Activated B cell treated with CpG ODN at 0.5 μM for 24 hours (primary cell): ENCODE results near the gene GLOD4. TPM values are rescaled to one million over a fixed set of nuclear protein-coding genes. Genes with fewer than 3 reads are reported as not detected.
A peak's percentile ranks its signal among the peaks of the same experiment; 100 is the strongest.
"Not testable (repeated sequence)": the region's sequence is repeated elsewhere in the genome, so short reads cannot be mapped to it uniquely, and the experiment has no call there.

ENCODE experiments used
- ATAC-seq: fragments of 200-7000 bp; cut with Tn5 transposase; one replicate; pipeline ENCODE4 v1.10.0; 2021; ENCODE audit warnings: low read depth, mild to moderate bottlenecking, moderate library complexity
- CTCF ChIA-PET: fragments of 350-600 bp; sonication (Branson Sonifier 250); formaldehyde crosslinking; loops from one replicate; lab custom pipeline; 2021; ENCODE audit warnings: antibody characterized with exemption; lab: Charles Lee
- POLR2A ChIA-PET: fragments of 350-600 bp; sonication (Branson Sonifier 250); formaldehyde crosslinking; loops from one replicate; lab custom pipeline; 2021; ENCODE audit warnings: antibody characterized with exemption; lab: Charles Lee
- DNase-seq: peaks from one replicate; pipeline ENCODE4 v3.0.0; 2022
- H3K27ac Mint-ChIP-seq: one replicate; pipeline ENCODE4 v1.8.0; 2020; ENCODE audit warnings: mixed read lengths
- H3K27me3 Mint-ChIP-seq: one replicate; pipeline ENCODE4 v1.8.0; 2021; ENCODE audit warnings: mixed read lengths
- H3K36me3 Mint-ChIP-seq: one replicate; pipeline ENCODE4 v1.8.0; 2021; ENCODE audit warnings: low read depth, mixed read lengths
- H3K4me1 Mint-ChIP-seq: one replicate; pipeline ENCODE4 v1.8.0; 2021; ENCODE audit warnings: mixed read lengths
- H3K4me3 Mint-ChIP-seq: one replicate; pipeline ENCODE4 v1.8.0; 2020; ENCODE audit warnings: mild to moderate bottlenecking, mixed read lengths
- H3K9me3 Mint-ChIP-seq: one replicate; pipeline ENCODE4 v1.8.0; 2020; ENCODE audit warnings: mixed read lengths
- CTCF ChIP-seq: fragments of 200-600 bp; IDR thresholded peaks from one replicate; pipeline ENCODE4 v1.8.0; 2022; ENCODE audit warnings: antibody characterized with exemption, mild to moderate bottlenecking
- intact Hi-C: fragments of 100-400 bp; cut with micrococcal nuclease; formaldehyde crosslinking; loops from one replicate; pipeline ENCODE4 v1.15.1; 2024
- total RNA-seq: library from RNA; stranded (reverse); gene quantifications from 2 replicates; pipeline ENCODE4 v1.2.3, GENCODE V29; 2022

GLOD4 gene
- total RNA-seq, 1 donor from 2014 or later, result 51.4 TPM

GRCh38 chr17:773467-774312, 8.4 kb downstream of the GLOD4 start:
- TF ChIP-seq CTCF, result no peak
- ATAC-seq (no peak), DNase-seq (no peak)
- no peaks in the 10 kb centered on the region for H3K9me3 Mint-ChIP-seq
- peaks cover 89% of the 10 kb centered on the region for H3K36me3 Mint-ChIP-seq
- CTCF ChIA-PET, result no interaction called here
- POLR2A ChIA-PET, result no interaction called here
- H3K27ac Mint-ChIP-seq, result peak overlapping the region; percentile 26
- H3K4me1 Mint-ChIP-seq, result no peaks in the 10 kb centered on the region
- no peaks in the 10 kb centered on the region for H3K27me3 Mint-ChIP-seq
- H3K4me3 Mint-ChIP-seq, result no peak overlapping the region
- intact Hi-C loops, result no loop called here

- no peak for DNase-seq
- H3K27me3 Mint-ChIP-seq, result no peaks in the 10 kb centered on the region
- no peak for TF ChIP-seq CTCF
- no peaks in the 10 kb centered on the region for H3K9me3 Mint-ChIP-seq
- ChIA-PET POLR2A (no interaction called here), CTCF (no interaction called here)
- ATAC-seq, result no peak
- intact Hi-C loops, result no loop called here
- no peak overlapping the region for H3K27ac Mint-ChIP-seq
- no peak overlapping the region for H3K4me3 Mint-ChIP-seq
- peaks cover 86% of the 10 kb centered on the region for H3K36me3 Mint-ChIP-seq
- no peaks in the 10 kb centered on the region for H3K4me1 Mint-ChIP-seq
Measured at GRCh38 chr17:773016-773415, 9.1 kb downstream of the GLOD4 start.

- ATAC-seq (no peak), DNase-seq (no peak)
- intact Hi-C loops, result no loop called here
- no peak for TF ChIP-seq CTCF
- Mint-ChIP-seq H3K36me3 (peaks cover 68% of the 10 kb centered on the region), H3K4me3 (no peak overlapping the region), H3K9me3 (no peaks in the 10 kb centered on the region), H3K27me3 (no peaks in the 10 kb centered on the region), H3K27ac (no peak overlapping the region), H3K4me1 (no peaks in the 10 kb centered on the region)
- CTCF ChIA-PET, result no interaction called here
- POLR2A ChIA-PET, result no interaction called here
Measured at GRCh38 chr17:767076-767475, 15.0 kb downstream of the GLOD4 start.

- intact Hi-C loops, result no loop called here
- no peak overlapping the region for H3K4me3 Mint-ChIP-seq
- DNase-seq, result no peak
- ChIA-PET CTCF (no interaction called here), POLR2A (no interaction called here)
- H3K36me3 Mint-ChIP-seq, result peaks cover 58% of the 10 kb centered on the region
- H3K9me3 Mint-ChIP-seq, result no peaks in the 10 kb centered on the region
- no peak for ATAC-seq
- H3K27me3 Mint-ChIP-seq, result no peaks in the 10 kb centered on the region
- no peak for TF ChIP-seq CTCF
- H3K4me1 Mint-ChIP-seq, result no peaks in the 10 kb centered on the region
- no peak overlapping the region for H3K27ac Mint-ChIP-seq
Measured at GRCh38 chr17:760371-760770, 21.7 kb downstream of the GLOD4 start.

- Mint-ChIP-seq H3K4me3 (no peak overlapping the region), H3K36me3 (peaks cover 54% of the 10 kb centered on the region), H3K9me3 (no peaks in the 10 kb centered on the region), H3K27me3 (no peaks in the 10 kb centered on the region), H3K4me1 (no peaks in the 10 kb centered on the region), H3K27ac (no peak overlapping the region)
- DNase-seq (no peak), ATAC-seq (no peak)
- no peak for TF ChIP-seq CTCF
- intact Hi-C loops, result no loop called here
- ChIA-PET POLR2A (no interaction called here), CTCF (no interaction called here)
Measured at GRCh38 chr17:759964-760363, 22.1 kb downstream of the GLOD4 start.

GRCh38 chr17:756010-756567, 26.0 kb downstream of the GLOD4 start:
- peaks cover 12% of the 10 kb centered on the region for H3K4me1 Mint-ChIP-seq
- DNase-seq, ATAC-seq, intact Hi-C loops, CTCF ChIA-PET, POLR2A ChIA-PET, H3K4me3 Mint-ChIP-seq, H3K9me3 Mint-ChIP-seq, H3K27me3 Mint-ChIP-seq, H3K27ac Mint-ChIP-seq: not testable (repeated sequence)
- peaks cover 34% of the 10 kb centered on the region for H3K36me3 Mint-ChIP-seq

- DNase-seq, CTCF ChIA-PET, ATAC-seq, H3K9me3 Mint-ChIP-seq, H3K27ac Mint-ChIP-seq, H3K27me3 Mint-ChIP-seq, H3K4me3 Mint-ChIP-seq, intact Hi-C loops: not testable (repeated sequence)
- Mint-ChIP-seq H3K36me3 (peaks cover 29% of the 10 kb centered on the region), H3K4me1 (peaks cover 18% of the 10 kb centered on the region)
- POLR2A ChIA-PET, result interaction anchor here (0.7 to 2.4 kb wide), 3 partner anchors 13 to 549 kb away, joined by 3 to 9 read pairs (median 3); partner anchors contain the start of genes GLOD4 and MRM3
Measured at GRCh38 chr17:755319-755961, 26.6 kb downstream of the GLOD4 start.
